NCI-H2029 treated with DMSO at 0.1 percent for 48 hours (cell line): Measurements from ENCODE around the gene POLR2J.

ENCODE experiments used
- DNase-seq: peaks from one replicate; lab custom pipeline; 2025; lab: John Stamatoyannopoulos, UW

The POLR2J gene

DNA sequence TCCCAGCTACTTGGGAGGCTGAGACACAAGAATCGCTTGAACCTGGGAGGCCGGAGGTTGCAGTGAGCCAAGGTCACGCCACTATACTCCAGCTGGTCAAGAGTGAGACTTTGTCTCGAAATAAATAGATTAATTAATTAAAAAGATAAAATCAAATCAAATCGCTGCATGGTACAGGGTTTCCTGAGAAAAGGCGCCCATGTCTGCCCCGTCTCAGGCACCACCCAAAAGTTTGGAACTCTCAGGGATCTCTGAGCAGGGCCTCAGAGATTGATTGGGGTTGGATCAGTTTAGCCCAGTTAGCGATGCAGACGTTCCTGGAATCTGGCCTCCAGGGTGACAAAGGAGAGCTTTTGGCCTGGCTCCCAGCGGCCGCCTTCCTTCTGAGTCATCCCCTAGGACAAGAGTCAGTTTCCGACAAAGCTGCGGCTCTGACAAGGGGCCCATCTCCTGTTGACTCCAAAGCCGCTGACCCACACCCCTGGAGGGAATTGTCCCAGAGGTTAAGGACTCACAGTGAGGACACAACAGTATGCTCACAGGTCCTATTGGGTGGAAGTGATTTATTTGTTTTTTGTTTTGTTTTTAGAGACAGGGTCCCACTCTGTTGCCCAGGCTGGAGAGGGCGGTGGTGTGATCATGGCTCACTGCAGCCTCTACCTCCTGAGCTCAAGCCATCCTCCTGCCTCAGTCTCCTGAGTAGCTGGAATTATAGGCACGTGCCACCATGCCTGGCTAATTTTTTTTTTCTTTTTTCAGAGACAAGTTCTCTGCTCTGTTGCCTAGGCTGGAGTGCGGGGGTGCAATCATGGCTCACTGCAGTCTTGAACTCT lies 38.5 kb downstream of the POLR2J start:
- DNase-seq, result no peak

DNA sequence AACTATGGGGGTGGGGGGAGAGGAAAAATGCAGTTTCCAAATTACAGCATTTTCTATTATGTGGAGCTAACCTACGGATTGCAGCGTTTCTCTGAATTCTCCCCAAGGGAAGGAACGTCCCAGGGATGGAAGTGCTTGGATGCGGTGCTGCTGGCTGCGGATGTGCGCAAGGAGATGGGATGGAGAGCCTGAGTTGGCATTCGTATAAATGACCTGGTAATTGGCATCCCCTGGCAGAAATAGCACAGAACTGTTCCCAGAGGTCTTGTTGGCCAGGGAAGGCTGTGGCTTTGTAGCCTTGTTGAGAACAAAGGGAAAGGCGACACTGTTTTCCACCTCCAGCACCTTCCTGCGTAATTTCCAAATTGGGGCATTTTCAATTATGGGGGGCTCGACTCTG lies 42.6 kb downstream of the POLR2J start:
- DNase-seq, result no peak

DNA sequence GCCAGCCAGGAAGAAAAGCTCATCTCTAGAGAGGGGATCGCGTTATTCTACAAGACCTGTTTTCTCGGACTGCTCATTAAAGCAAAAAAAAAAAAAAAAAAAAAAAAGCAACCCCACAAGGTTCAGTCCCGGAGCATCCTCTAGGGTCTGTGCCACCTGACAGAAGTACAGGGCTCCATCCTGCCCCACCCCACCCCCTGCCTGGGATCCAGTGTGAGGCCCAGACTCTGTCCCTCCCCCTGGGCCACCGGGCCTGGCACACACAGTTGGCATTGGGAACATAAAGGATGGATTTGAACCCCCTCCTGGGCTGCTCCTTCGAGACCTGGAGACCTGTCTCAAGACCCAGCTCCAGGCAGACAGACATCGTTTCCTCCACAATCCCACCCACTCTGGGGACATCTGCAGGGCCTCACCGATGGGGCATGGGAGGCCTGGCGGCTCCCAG lies 44.7 kb downstream of the POLR2J start:
- DNase-seq, result no peak

DNA sequence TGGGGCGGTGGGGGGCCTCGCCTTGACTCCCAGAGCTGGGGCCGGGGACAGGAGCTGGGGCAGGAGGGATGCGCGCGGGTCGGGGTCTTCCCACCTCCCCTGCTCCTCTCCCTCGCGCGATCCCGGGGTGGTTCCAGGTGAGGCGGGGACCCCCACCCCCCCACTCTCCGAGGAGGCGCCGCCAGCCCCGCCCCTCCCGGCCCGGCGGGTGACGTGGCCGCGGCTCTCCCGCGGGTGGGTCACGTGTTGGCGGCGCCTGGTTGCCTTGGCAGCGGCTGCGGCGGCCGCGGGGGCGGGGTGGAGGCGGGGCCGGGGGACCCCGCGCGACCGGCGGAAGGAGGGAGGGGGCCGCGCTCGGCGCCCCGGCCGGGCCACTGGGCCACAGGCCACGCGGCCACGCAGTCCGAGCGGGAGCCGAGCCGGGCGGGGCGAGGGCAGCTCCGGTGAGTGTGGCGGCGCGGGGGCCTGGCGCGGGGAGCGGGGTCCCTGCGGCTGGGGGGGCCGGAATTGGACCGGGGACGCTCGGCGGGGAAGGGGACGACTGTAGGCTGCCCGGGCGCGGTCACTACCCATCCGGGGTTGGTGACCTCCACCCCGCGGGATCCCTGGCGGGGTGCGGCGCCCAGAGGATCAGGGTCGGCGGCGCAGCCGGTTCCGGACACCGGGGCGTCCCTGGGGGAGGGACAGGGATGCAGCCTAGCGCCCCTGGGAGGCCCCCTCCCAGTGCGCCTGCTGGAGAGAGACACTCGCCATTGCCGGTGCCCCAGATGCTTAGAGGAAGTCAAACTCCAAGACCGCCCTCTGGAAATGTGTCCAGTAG lies 45.3 kb downstream of the POLR2J start, which contains the start of gene ORAI2:
Gene ORAI2 (plus strand): TSS at position 357 of the 820 bp plus-strand sequence. CDS start 5,382 bp downstream, outside the sequence.
- DNase-seq, result no peak

GRCh38 chr7:102432442-102433218 lies 46.1 kb downstream of the POLR2J start:
- no peak for DNase-seq

DNA sequence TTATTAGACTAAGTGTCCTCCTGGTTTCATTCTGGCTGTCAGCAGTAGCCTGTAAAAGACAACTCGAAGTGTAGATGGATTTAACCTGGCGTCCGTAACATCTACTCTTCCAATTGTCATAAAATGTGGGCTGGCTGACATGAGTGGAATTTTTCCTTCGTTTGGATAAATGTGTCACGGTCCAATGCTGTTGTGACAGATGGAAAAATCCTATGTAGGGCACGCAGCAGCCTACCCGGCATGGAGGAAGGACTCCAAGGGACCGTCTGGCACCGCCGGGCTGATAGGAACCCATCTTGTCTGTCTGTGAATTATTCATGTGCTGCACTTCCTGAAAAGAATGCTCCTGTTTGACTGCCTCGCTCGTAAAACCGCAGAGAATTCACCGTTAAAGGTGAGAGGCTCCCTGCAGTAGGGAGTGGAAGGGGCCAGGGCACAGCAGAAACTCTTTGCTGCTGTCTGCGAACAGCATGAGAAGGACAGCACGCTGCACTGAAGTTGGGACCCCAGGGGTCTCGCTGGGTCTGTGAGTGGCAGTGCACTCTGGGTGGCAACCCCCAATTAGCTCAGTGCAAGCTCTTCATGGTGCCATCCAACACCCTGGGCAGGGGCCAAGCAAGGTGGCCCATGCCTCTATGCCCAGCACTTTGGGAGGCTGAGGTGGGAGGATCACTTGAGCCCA lies 47.0 kb downstream of the POLR2J start:
- peak; percentile 12 for DNase-seq

- no peak for DNase-seq
These were observed 49.4 kb downstream of the POLR2J start for GRCh38 chr7:102429141-102429899.

DNA sequence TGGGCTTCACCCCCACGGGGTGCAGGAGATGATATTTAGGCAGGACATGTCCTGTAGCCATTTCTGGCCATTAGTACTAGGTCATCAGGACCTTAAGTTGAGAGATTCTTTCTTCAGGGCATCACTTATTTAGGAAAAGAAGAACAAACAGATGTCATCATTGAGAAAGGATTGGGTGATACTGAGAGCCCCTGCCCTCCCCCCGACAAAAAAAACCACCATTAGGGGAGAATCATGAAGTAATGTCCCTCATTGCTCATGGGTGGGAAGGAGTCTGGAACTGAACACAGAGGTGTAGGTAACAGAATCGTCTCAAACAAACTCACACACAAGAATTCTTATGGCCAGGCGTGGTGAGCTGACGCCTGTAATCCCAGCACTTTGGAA lies 51.7 kb downstream of the POLR2J start:
- DNase-seq, result no peak

GRCh38 chr7:102426268-102427018 lies 52.3 kb downstream of the POLR2J start:
- no peak for DNase-seq

- no peak for DNase-seq
These were observed 53.0 kb downstream of the POLR2J start for GRCh38 chr7:102425639-102426267.

- DNase-seq, result no peak
These were observed 53.9 kb downstream of the POLR2J start for GRCh38 chr7:102424787-102425218.

DNA sequence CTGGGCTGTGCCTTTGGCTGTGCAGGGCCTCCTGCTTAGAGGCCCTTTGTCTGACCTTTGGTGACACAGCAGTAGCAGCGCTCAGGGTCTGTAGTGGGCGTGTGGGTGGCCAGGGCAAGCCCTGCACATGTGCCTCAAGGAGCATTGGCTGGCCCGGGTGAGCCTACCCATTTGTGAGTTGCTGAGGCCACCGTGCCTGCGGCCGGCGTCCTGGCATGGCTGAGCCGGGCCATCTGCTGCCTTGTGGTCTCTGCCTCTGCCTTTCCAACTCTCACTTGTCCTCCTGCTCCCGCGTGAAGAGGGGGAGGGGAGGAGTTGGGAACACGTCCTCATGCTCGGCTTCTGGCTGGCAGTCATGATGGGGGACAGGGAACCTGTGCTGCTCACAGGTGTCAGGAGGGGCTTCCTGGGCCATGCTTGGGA lies 54.6 kb downstream of the POLR2J start:
- DNase-seq, result no peak
